IMR-90 (cell line): ENCODE measurements around the gene ZNF766. TPM values are rescaled to one million over a fixed set of nuclear protein-coding genes. Genes with fewer than 3 reads are reported as not detected.

Source experiments
- ATAC-seq: fragments of 200-7000 bp; cut with Tn5 transposase; 2 replicates; pipeline ENCODE4 v1.9.1; 2020; ENCODE audit warnings: low read depth, mild to moderate bottlenecking, moderate library complexity
- BruUV-seq: library from RNA; stranded (reverse); fragments of 400-500 nt; replicated peaks from 2 replicates; lab custom pipeline; 2021; lab: Mats Ljungman, UMichigan
- CTCF ChIA-PET: fragments of 300-600 bp; formaldehyde crosslinking; extraction: SDS; loops from one replicate; lab custom pipeline; 2021; ENCODE audit warnings: antibody characterized with exemption; lab: Yijun Ruan, JAX
- POLR2A ChIA-PET: fragments of 300-600 bp; sonication (Branson Sonifier 250); formaldehyde crosslinking; loops from one replicate; lab custom pipeline; 2022; ENCODE audit warnings: antibody characterized with exemption; ENCODE audit not compliant: unreplicated experiment; lab: Charles Lee
- DNase-seq: peaks from one replicate; pipeline ENCODE4 v3.0.0; 2013
- H2AFZ ChIP-seq: replicated peaks from 2 replicates; pipeline ENCODE3; 2013; ENCODE audit warnings: low read length, mild to moderate bottlenecking; ENCODE audit not compliant: poor library complexity
- H2AK5ac ChIP-seq: 2 replicates; pipeline ENCODE4 v1.6.1; 2013; ENCODE audit warnings: low read depth, low read length, inconsistent platforms
- H2AK9ac ChIP-seq: replicated peaks from 2 replicates; pipeline ENCODE3; 2013; ENCODE audit warnings: mild to moderate bottlenecking, low read depth, low read length, moderate library complexity; ENCODE audit not compliant: poor library complexity
- H2BK120ac ChIP-seq: 2 replicates; pipeline ENCODE4 v1.6.1; 2013; ENCODE audit warnings: low read depth, low read length, inconsistent platforms
- H2BK15ac ChIP-seq: 3 replicates; pipeline ENCODE4 v1.6.1; 2013; ENCODE audit warnings: low read depth, low read length, inconsistent platforms
- H2BK20ac ChIP-seq: 2 replicates; pipeline ENCODE4 v1.6.1; 2013; ENCODE audit warnings: low read depth, mild to moderate bottlenecking, inconsistent platforms, low read length, moderate library complexity
- H2BK5ac ChIP-seq: 2 replicates; pipeline ENCODE4 v1.6.1; 2013; ENCODE audit warnings: mild to moderate bottlenecking, low read depth, low read length, inconsistent platforms; ENCODE audit not compliant: poor library complexity, severe bottlenecking
- H3K14ac ChIP-seq: replicated peaks from 2 replicates; pipeline ENCODE4 v1.6.1; 2013; ENCODE audit warnings: low read depth, low read length, inconsistent platforms
- H3K18ac ChIP-seq: 2 replicates; pipeline ENCODE4 v1.6.1; 2013; ENCODE audit warnings: low read depth, low read length, control low read depth
- H3K23ac ChIP-seq: 2 replicates; pipeline ENCODE4 v1.6.1; 2013; ENCODE audit warnings: low read depth, low read length, inconsistent platforms
- H3K27ac ChIP-seq: 2 replicates; pipeline ENCODE4 v1.5.1; 2013; ENCODE audit warnings: mild to moderate bottlenecking, control low read depth, low read length; ENCODE audit not compliant: insufficient read depth
- H3K27me3 ChIP-seq: 2 replicates; pipeline ENCODE4 v1.6.1; 2013; ENCODE audit warnings: low read length; ENCODE audit not compliant: control insufficient read depth, insufficient read depth
- H3K36me3 ChIP-seq: 2 replicates; pipeline ENCODE4 v1.6.1; 2013; ENCODE audit warnings: low read length, mixed read lengths; ENCODE audit not compliant: control insufficient read depth, insufficient read depth
- H3K4ac ChIP-seq: 2 replicates; pipeline ENCODE4 v1.6.1; 2013; ENCODE audit warnings: low read depth, low read length, inconsistent platforms
- H3K4me1 ChIP-seq: 2 replicates; pipeline ENCODE4 v1.6.1; 2013; ENCODE audit warnings: low read length, mixed read lengths; ENCODE audit not compliant: control insufficient read depth, insufficient read depth
- H3K4me2 ChIP-seq: 2 replicates; pipeline ENCODE4 v1.6.1; 2013; ENCODE audit warnings: low read depth, mild to moderate bottlenecking, control low read depth, low read length, moderate library complexity
- H3K4me3 ChIP-seq: 2 replicates; pipeline ENCODE4 v1.5.1; 2013; ENCODE audit warnings: low read depth, mild to moderate bottlenecking, control low read depth, low read length, moderate library complexity; ENCODE audit not compliant: insufficient read depth
- H3K56ac ChIP-seq: 2 replicates; pipeline ENCODE4 v1.6.1; 2013; ENCODE audit warnings: low read length, inconsistent platforms; ENCODE audit not compliant: insufficient read depth; ENCODE audit errors: extremely low read depth
- H3K79me1 ChIP-seq, 2 experiments: 2 replicates each; pipeline ENCODE4 v1.6.1; 2013; ENCODE audit warnings: low read length in 2 of 2, inconsistent platforms in 1 of 2, low read depth in 1 of 2
- H3K9ac ChIP-seq: 2 replicates; pipeline ENCODE4 v1.6.1; 2013; ENCODE audit warnings: low read depth, low read length, control low read depth
- H3K9me1 ChIP-seq: 2 replicates; pipeline ENCODE4 v1.6.1; 2013; ENCODE audit warnings: low read length, inconsistent platforms; ENCODE audit not compliant: insufficient read depth
- H3K9me3 ChIP-seq: 2 replicates; pipeline ENCODE4 v1.6.1; 2013; ENCODE audit warnings: low read length; ENCODE audit not compliant: control insufficient read depth, insufficient read depth
- H4K20me1 ChIP-seq: 2 replicates; pipeline ENCODE4 v1.6.1; 2013; ENCODE audit warnings: low read length, inconsistent platforms; ENCODE audit not compliant: insufficient read depth
- H4K5ac ChIP-seq: 2 replicates; pipeline ENCODE4 v1.6.1; 2013; ENCODE audit warnings: mild to moderate bottlenecking, low read depth, low read length, control low read depth
- H4K8ac ChIP-seq, 2 experiments: 2 replicates each; pipeline ENCODE4 v1.6.1; 2013; ENCODE audit warnings: low read depth in 2 of 2, low read length in 2 of 2, control low read depth in 1 of 2, inconsistent platforms in 1 of 2
- H4K91ac ChIP-seq: 2 replicates; pipeline ENCODE4 v1.6.1; 2013; ENCODE audit warnings: low read depth, low read length, inconsistent platforms; ENCODE audit not compliant: insufficient read depth
- CHD1 ChIP-seq: IDR thresholded peaks from 2 replicates; pipeline ENCODE4 v1.6.1; 2012; ENCODE audit warnings: low read depth, low read length, improper control_type of control experiment
- CTCF ChIP-seq: conservative IDR thresholded peaks from 2 replicates; pipeline ENCODE4 v1.5.1; 2012; ENCODE audit warnings: mild to moderate bottlenecking, low read depth, low read length, improper control_type of control experiment
- ELK1 ChIP-seq: fragments of 150-350 bp; IDR thresholded peaks from 2 replicates; pipeline ENCODE4 v1.6.1; 2016; ENCODE audit warnings: low read depth, mild to moderate bottlenecking, low read length, moderate library complexity, borderline replicate concordance
- FOS ChIP-seq: fragments of 150-350 bp; IDR thresholded peaks from 2 replicates; pipeline ENCODE4 v1.6.1; 2016; ENCODE audit warnings: low read depth, low read length
- RCOR1 ChIP-seq: IDR thresholded peaks from 2 replicates; pipeline ENCODE4 v1.6.1; 2012; ENCODE audit warnings: mild to moderate bottlenecking, low read length, improper control_type of control experiment; ENCODE audit not compliant: insufficient replicate concordance
- RFX5 ChIP-seq: IDR thresholded peaks from 2 replicates; pipeline ENCODE4 v1.8.0; 2012; ENCODE audit warnings: low read depth, mild to moderate bottlenecking, low read length, moderate library complexity
- WGBS, 2 experiments: methylation state at CpG; one replicate each; pipeline versions ENCODE4 v1.1.5 to v1.1.7; 2013; ENCODE audit warnings: missing lambda C conversion rate in 2 of 2; ENCODE audit not compliant: insufficient read length in 1 of 2; ENCODE audit errors: extremely low coverage in 2 of 2; 5-methylcytosine and 5-hydroxymethylcytosine counted together
- dilution Hi-C: fragments of 300-500 bp; cut with HindIII; formaldehyde crosslinking; loops from one replicate; pipeline ENCODE4 v1.14.3; 2018; ENCODE audit warnings: low sequenced_read_pairs; ENCODE audit not compliant: unreplicated experiment
- in situ Hi-C: fragments of 300-500 bp; cut with MboI; formaldehyde crosslinking; loops from 3 replicates; pipeline ENCODE4 v1.14.3; 2019; ENCODE audit warnings: low sequenced_read_pairs, inconsistent platforms, mixed read lengths
- intact Hi-C: fragments of 100-400 bp; cut with micrococcal nuclease; formaldehyde crosslinking; loops from 2 replicates; pipeline ENCODE4 v1.10.0; 2022
- polyA plus RNA-seq, 3 experiments: library from polyadenylated mRNA; depleted of rRNA; stranded (reverse); fragments of >200 nt; gene quantifications; 2 replicates each; pipeline ENCODE4 v1.2.3, GENCODE V29; 2012; ENCODE audit warnings: low replicate concordance in 1 of 3
- total RNA-seq: library from RNA; depleted of rRNA; stranded (reverse); fragments of >200 nt; gene quantifications from 2 replicates; pipeline ENCODE4 v1.2.3, GENCODE V29; 2012

The ZNF766 gene
- total and polyA plus RNA-seq, 2 of the 4 experiments (the other 2 are of a cell fraction), result 4.9 to 20.4 TPM

GRCh38 chr19:52275988-52276387 is 6.6 kb downstream of the ZNF766 start:
- DNase-seq (no peak), ATAC-seq (no peak)
- no peak overlapping the region for H3K27ac ChIP-seq
- ChIA-PET POLR2A (no interaction called here), CTCF (no interaction called here)
- no peak overlapping the region for H4K8ac ChIP-seq
- H2AK5ac ChIP-seq, result no peak overlapping the region
- H3K36me3 ChIP-seq, result peaks cover 19% of the 10 kb centered on the region
- no peak overlapping the region for H2BK5ac ChIP-seq
- H2BK20ac ChIP-seq, result no peak overlapping the region
- no peak overlapping the region for H4K91ac ChIP-seq
- intact Hi-C loops, result no loop called here
- H3K4me1 ChIP-seq, result no peaks in the 10 kb centered on the region; the same call in 1 of the 2 replicates
- H2BK120ac ChIP-seq, result no peak overlapping the region
- H3K9ac ChIP-seq, result no peak overlapping the region
- H3K4me2 ChIP-seq, result no peak overlapping the region
- no TSS peak for BruUV-seq
- H4K20me1 ChIP-seq, result peaks cover 3% of the 10 kb centered on the region; the same call in 1 of the 2 replicates
- no peak overlapping the region for H4K5ac ChIP-seq
- no peak overlapping the region for H3K4me3 ChIP-seq
- no peaks in the 10 kb centered on the region for H3K9me1 ChIP-seq
- TF ChIP-seq CTCF (no peak), CHD1 (no peak), RFX5 (no peak), RCOR1 (no peak), FOS (no peak), ELK1 (no peak)
- no peak overlapping the region for H3K23ac ChIP-seq
- no peak overlapping the region for H3K18ac ChIP-seq
- H2AK9ac ChIP-seq, result no peak overlapping the region
- H3K56ac ChIP-seq, result no peak overlapping the region
- dilution Hi-C loops, result no loop called here
- H3K79me1 ChIP-seq, result peaks cover 32 to 42% of the 10 kb centered on the region in 2 experiments
- no peak overlapping the region for H2BK15ac ChIP-seq
- no peak overlapping the region for H3K4ac ChIP-seq
- H3K14ac ChIP-seq, result no peak overlapping the region
- H3K27me3 ChIP-seq, result no peaks in the 10 kb centered on the region
- H2AFZ ChIP-seq, result no peak overlapping the region
- H3K9me3 ChIP-seq, result peaks cover 11% of the 10 kb centered on the region
- in situ Hi-C loops, result no loop called here
- no CpG with 5 or more reads among the region's 5 CpGs for WGBS, 2 experiments
